H1 (cell line): ENCODE results near the gene TGFBR1. TPM values are rescaled to one million over a fixed set of nuclear protein-coding genes. Genes with fewer than 3 reads are reported as not detected.

Experiments
- CTCF ChIA-PET: fragments of 300-600 bp; sonication (Branson Sonifier 250); formaldehyde crosslinking; loops from one replicate; lab custom pipeline; 2021; ENCODE audit not compliant: partially characterized antibody; lab: Charles Lee
- POLR2A ChIA-PET: fragments of 300-600 bp; sonication (Branson Sonifier 250); formaldehyde crosslinking; loops from one replicate; lab custom pipeline; 2021; ENCODE audit warnings: inconsistent platforms; ENCODE audit not compliant: partially characterized antibody; lab: Charles Lee
- DNase-seq, 2 experiments: peaks; one replicate each; pipeline versions ENCODE4 v3.0.0 to v3.0.0-alpha.2; 2010 to 2022; ENCODE audit warnings: low spot score in 2 of 2, low read depth in 1 of 2, mixed read lengths in 1 of 2
- FAIRE-seq: peaks from 2 replicates; lab custom pipeline; 2011; peaks lifted over from hg19 to GRCh38; lab: Jason Lieb, UNC
- H2AFZ ChIP-seq: 2 replicates; pipeline ENCODE4 v1.8.1; 2012; ENCODE audit warnings: low read length, inconsistent platforms
- H2AK5ac ChIP-seq: 2 replicates; pipeline ENCODE4 v1.6.1; 2013; ENCODE audit warnings: low read depth, low read length
- H2BK120ac ChIP-seq: replicated peaks from 2 replicates; pipeline ENCODE3; 2013; ENCODE audit warnings: low read depth, low read length, inconsistent platforms
- H2BK12ac ChIP-seq: 2 replicates; pipeline ENCODE4 v1.6.1; 2013; ENCODE audit warnings: low read depth, low read length
- H2BK15ac ChIP-seq: 2 replicates; pipeline ENCODE4 v1.6.1; 2013; ENCODE audit warnings: low read length
- H2BK20ac ChIP-seq: 2 replicates; pipeline ENCODE4 v1.6.1; 2013; ENCODE audit warnings: low read length
- H2BK5ac ChIP-seq: 2 replicates; pipeline ENCODE4 v1.6.1; 2013; ENCODE audit warnings: low read depth, low read length
- H3K14ac ChIP-seq: 2 replicates; pipeline ENCODE4 v1.6.1; 2013; ENCODE audit warnings: inconsistent platforms; ENCODE audit not compliant: insufficient read length
- H3K18ac ChIP-seq: 2 replicates; pipeline ENCODE4 v1.6.1; 2013; ENCODE audit warnings: low read length; ENCODE audit errors: extremely low read depth
- H3K23ac ChIP-seq: 2 replicates; pipeline ENCODE4 v1.6.1; 2013; ENCODE audit warnings: inconsistent platforms; ENCODE audit not compliant: insufficient read length
- H3K23me2 ChIP-seq: 2 replicates; pipeline ENCODE4 v1.6.1; 2013; ENCODE audit warnings: low read depth, low read length
- H3K27ac ChIP-seq: 2 replicates; pipeline ENCODE4 v1.6.1; 2011; ENCODE audit warnings: low read depth, low read length, inconsistent platforms
- H3K27me3 ChIP-seq, 4 experiments: replicated peaks in 1 of 4; 1 replicate in 1 of 4; 2 replicates in 3 of 4; pipeline versions ENCODE4 v1.6.1 to v1.8.1; 2011 to 2013; ENCODE audit warnings: low read length in 3 of 4, mild to moderate bottlenecking in 3 of 4, inconsistent platforms in 2 of 4, mixed read lengths in 2 of 4, moderate library complexity in 1 of 4; ENCODE audit not compliant: control insufficient read depth in 3 of 4, insufficient read depth in 3 of 4; ENCODE audit errors: extremely low read depth in 1 of 4
- H3K36me3 ChIP-seq, 4 experiments: 2 replicates each; pipeline versions ENCODE4 v1.6.1 to v1.8.1; 2011 to 2013; ENCODE audit warnings: mild to moderate bottlenecking in 4 of 4, low read length in 3 of 4, moderate library complexity in 2 of 4, control low read depth in 1 of 4, inconsistent platforms in 1 of 4; ENCODE audit not compliant: insufficient read depth in 4 of 4, control insufficient read depth in 2 of 4
- H3K4ac ChIP-seq: replicated peaks from 2 replicates; pipeline ENCODE3; 2013; ENCODE audit warnings: low read length, low read depth, mixed read lengths, inconsistent platforms; ENCODE audit not compliant: insufficient read length
- H3K4me1 ChIP-seq, 4 experiments: replicated peaks in 1 of 4; 1 replicate in 1 of 4; 2 replicates in 3 of 4; pipeline versions ENCODE4 v1.6.1 to v1.8.1; 2011 to 2013; ENCODE audit warnings: low read length in 3 of 4, inconsistent platforms in 2 of 4, mixed read lengths in 1 of 4; ENCODE audit not compliant: insufficient read depth in 4 of 4, control insufficient read depth in 3 of 4
- H3K4me2 ChIP-seq, 2 experiments: 2 replicates each; pipeline versions ENCODE4 v1.6.1 to v1.8.1; 2011 to 2013; ENCODE audit warnings: low read depth in 2 of 2, low read length in 2 of 2, control low read depth in 1 of 2, inconsistent platforms in 1 of 2, mild to moderate bottlenecking in 1 of 2; ENCODE audit not compliant: insufficient read depth in 1 of 2
- H3K4me3 ChIP-seq, 4 experiments: fragments of 200-600, 300-600 bp in 1 of 4; sonication (generic), shearing (Covaris generic), sonication (Bioruptor Twin) in 1 of 4; 2 replicates each; pipeline versions ENCODE4 v1.5.1 to v1.8.1; 2011 to 2016; ENCODE audit warnings: low read length in 4 of 4, low read depth in 3 of 4, control low read depth in 2 of 4, inconsistent platforms in 2 of 4, mild to moderate bottlenecking in 2 of 4, mixed read lengths in 1 of 4, moderate library complexity in 1 of 4; ENCODE audit not compliant: insufficient read depth in 2 of 4; ENCODE audit errors: extremely low read depth in 1 of 4
- H3K56ac ChIP-seq: replicated peaks from 2 replicates; pipeline ENCODE3; 2013; ENCODE audit warnings: low read depth, mild to moderate bottlenecking, mixed read lengths, low read length, inconsistent platforms; ENCODE audit not compliant: insufficient read length
- H3K79me1 ChIP-seq: 2 replicates; pipeline ENCODE4 v1.6.1; 2013; ENCODE audit warnings: low read depth, low read length, control low read depth
- H3K79me2 ChIP-seq, 2 experiments: 2 replicates each; pipeline versions ENCODE4 v1.6.1 to v1.8.1; 2012 to 2013; ENCODE audit warnings: low read length in 2 of 2, mild to moderate bottlenecking in 2 of 2, inconsistent platforms in 1 of 2; ENCODE audit not compliant: insufficient read depth in 2 of 2, control insufficient read depth in 1 of 2
- H3K9ac ChIP-seq, 4 experiments: replicated peaks in 1 of 4; 1 replicate in 1 of 4; 2 replicates in 3 of 4; pipeline versions ENCODE4 v1.6.1 to v1.8.1; 2011 to 2013; ENCODE audit warnings: low read depth in 3 of 4, low read length in 3 of 4, control low read depth in 2 of 4, mild to moderate bottlenecking in 2 of 4, moderate library complexity in 2 of 4, inconsistent platforms in 1 of 4; ENCODE audit errors: extremely low read depth in 1 of 4
- H3K9me3 ChIP-seq, 2 experiments: 2 replicates each; pipeline versions ENCODE4 v1.6.1 to v1.8.1; 2012 to 2013; ENCODE audit warnings: mild to moderate bottlenecking in 2 of 2, moderate library complexity in 2 of 2, control low read depth in 1 of 2, inconsistent platforms in 1 of 2, low read depth in 1 of 2, low read length in 1 of 2, mixed read lengths in 1 of 2; ENCODE audit not compliant: insufficient read depth in 2 of 2
- H4K20me1 ChIP-seq, 2 experiments: replicated peaks in 1 of 2; 2 replicates each; pipeline versions ENCODE3 to v1.8.1; 2011 to 2013; ENCODE audit warnings: inconsistent platforms in 2 of 2, low read length in 2 of 2, mild to moderate bottlenecking in 1 of 2; ENCODE audit not compliant: insufficient read depth in 2 of 2, control insufficient read depth in 1 of 2
- H4K5ac ChIP-seq: 2 replicates; pipeline ENCODE4 v1.6.1; 2013; ENCODE audit warnings: low read length, low read depth, mixed read lengths, inconsistent platforms; ENCODE audit not compliant: insufficient read length
- H4K8ac ChIP-seq: 2 replicates; pipeline ENCODE4 v1.8.0; 2013; ENCODE audit warnings: mild to moderate bottlenecking, moderate library complexity, low read length, inconsistent platforms; ENCODE audit not compliant: insufficient read depth; ENCODE audit errors: extremely low read depth
- H4K91ac ChIP-seq: replicated peaks from 2 replicates; pipeline ENCODE3; 2013; ENCODE audit warnings: low read length, mixed read lengths, inconsistent platforms; ENCODE audit not compliant: insufficient read length
- FOSL1 ChIP-seq: IDR thresholded peaks from 2 replicates; pipeline ENCODE4 v1.6.1; 2011; ENCODE audit warnings: mild to moderate bottlenecking, low read depth, low read length, moderate library complexity; ENCODE audit not compliant: insufficient read depth
- MAFK ChIP-seq: IDR thresholded peaks from 2 replicates; pipeline ENCODE4 v1.6.1; 2012; ENCODE audit warnings: low read depth, mild to moderate bottlenecking, improper control_type of control experiment, low read length
- PHF8 ChIP-seq: fragments of 200-600 bp; sonication (generic); conservative IDR thresholded peaks from 2 replicates; pipeline ENCODE4 v1.7.1; 2012; ENCODE audit warnings: low read depth, mild to moderate bottlenecking, inconsistent platforms, low read length, moderate library complexity
- POU5F1 ChIP-seq: IDR thresholded peaks from 2 replicates; pipeline ENCODE4 v1.6.1; 2011; ENCODE audit warnings: low read depth, mild to moderate bottlenecking, low read length, moderate library complexity
- RFX5 ChIP-seq: IDR thresholded peaks from 2 replicates; pipeline ENCODE4 v1.6.1; 2011; ENCODE audit warnings: low read depth, low read length, improper control_type of control experiment, borderline replicate concordance
- SIN3A ChIP-seq, 2 experiments: IDR thresholded peaks in 1 of 2; conservative IDR thresholded peaks in 1 of 2; 2 replicates each; pipeline ENCODE4 v1.6.1; 2011 to 2012; ENCODE audit warnings: low read length in 2 of 2, improper control_type of control experiment in 1 of 2, low read depth in 1 of 2, mild to moderate bottlenecking in 1 of 2
- SP4 ChIP-seq: IDR thresholded peaks from 2 replicates; pipeline ENCODE4 v1.6.1; 2012; ENCODE audit warnings: low read length, inconsistent platforms
- SRF ChIP-seq: IDR thresholded peaks from 2 replicates; pipeline ENCODE4 v1.6.1; 2011; ENCODE audit warnings: mild to moderate bottlenecking, low read depth, low read length, moderate library complexity
- TEAD4 ChIP-seq: IDR thresholded peaks from 2 replicates; pipeline ENCODE4 v1.6.1; 2012; ENCODE audit warnings: low read depth, low read length, inconsistent platforms, mixed read lengths
- WGBS, 2 experiments: shearing (Covaris generic) in 1 of 2; methylation state at CpG; one replicate each; pipeline versions ENCODE4 v1.1.6 to v1.1.7; 2013 to 2015; ENCODE audit warnings: low lambda C conversion rate in 2 of 2, mixed read lengths in 2 of 2, inconsistent platforms in 1 of 2, low coverage in 1 of 2, missing lambda C conversion rate in 1 of 2; ENCODE audit not compliant: insufficient replicate concordance in 2 of 2, insufficient coverage in 1 of 2, insufficient read length in 1 of 2; ENCODE audit errors: extremely low coverage in 1 of 2, missing lambda C conversion rate in 1 of 2; 5-methylcytosine and 5-hydroxymethylcytosine counted together
- long read RNA-seq, 2 experiments: library from RNA in 1 of 2; library from capped mRNA in 1 of 2; stranded (forward); transcript quantifications; one replicate each; pipeline ENCODE4 v2.0.0, GENCODE V29; 2021; ENCODE audit warnings: inconsistent platforms in 1 of 2
- polyA minus RNA-seq, 3 experiments: library from RNA; depleted of rRNA, polyadenylated mRNA; stranded (reverse); fragments of >200 nt; gene quantifications; 1 replicate in 2 of 3; 2 replicates in 1 of 3; pipeline ENCODE4 v1.2.3, GENCODE V29; 2011
- polyA plus RNA-seq, 7 experiments: library from polyadenylated mRNA; depleted of rRNA in 3 of 7; stranded (reverse) in 5 of 7; unstranded in 2 of 7; fragments of >200 nt in 5 of 7; fragments of 200-250 nt in 2 of 7; gene quantifications; 1 replicate in 5 of 7; 2 replicates in 1 of 7; 4 replicates in 1 of 7; pipeline versions ENCODE4 v1.2.1 to v1.2.3, GENCODE V29; 2011 to 2013; ENCODE audit warnings: missing spikeins in 2 of 7, mixed read lengths in 2 of 7
- total RNA-seq: library from RNA; stranded (reverse); fragmentation: NEBNext Ultra II Directional; extraction: Animal tissue kit (Norgen Biotek cat#: 25700); gene quantifications from 2 replicates; pipeline ENCODE4 v1.2.1, GENCODE V29; 2021

The TGFBR1 gene
- 51.7 and 52.4 TPM in 2 replicates for total RNA-seq
- polyA plus RNA-seq (2011; rRNA removed): 16.8 and 18.6 TPM in 2 replicates
- polyA plus RNA-seq (2011; cell fraction: cytosol; rRNA removed): 13.3 TPM
- 24.7 TPM for polyA plus RNA-seq (2011; cell fraction: nucleus; rRNA removed)
- 14.5 to 27.9 TPM (median 23.0 TPM) in 4 replicates for polyA plus RNA-seq (2012, experiment 1 of 2)
- 1.1 TPM for polyA plus RNA-seq (2012, experiment 2 of 2)
- polyA plus RNA-seq (2013, experiment 1 of 2): 19.4 TPM
- 22.8 TPM for polyA plus RNA-seq (2013, experiment 2 of 2)
- 192 and 268 TPM in 2 replicates for polyA minus RNA-seq (2011; rRNA and poly(A)+ RNA removed)
- polyA minus RNA-seq (2011; cell fraction: cytosol; rRNA and poly(A)+ RNA removed): 46.6 TPM
- 76.1 TPM for polyA minus RNA-seq (2011; cell fraction: nucleus; rRNA and poly(A)+ RNA removed)
- long read RNA-seq, experiment 1, full-length matches to known transcripts: 4 of 32 reads
- long read RNA-seq, experiment 1, partial matches to known transcripts: 1 of 32 reads
- long read RNA-seq, experiment 1, other reads (novel, unspliced or antisense): 27 of 32 reads
- long read RNA-seq, experiment 2, partial matches to known transcripts: 0 of 2 reads
- long read RNA-seq, experiment 2, other reads (novel, unspliced or antisense): 2 of 2 reads

DNA sequence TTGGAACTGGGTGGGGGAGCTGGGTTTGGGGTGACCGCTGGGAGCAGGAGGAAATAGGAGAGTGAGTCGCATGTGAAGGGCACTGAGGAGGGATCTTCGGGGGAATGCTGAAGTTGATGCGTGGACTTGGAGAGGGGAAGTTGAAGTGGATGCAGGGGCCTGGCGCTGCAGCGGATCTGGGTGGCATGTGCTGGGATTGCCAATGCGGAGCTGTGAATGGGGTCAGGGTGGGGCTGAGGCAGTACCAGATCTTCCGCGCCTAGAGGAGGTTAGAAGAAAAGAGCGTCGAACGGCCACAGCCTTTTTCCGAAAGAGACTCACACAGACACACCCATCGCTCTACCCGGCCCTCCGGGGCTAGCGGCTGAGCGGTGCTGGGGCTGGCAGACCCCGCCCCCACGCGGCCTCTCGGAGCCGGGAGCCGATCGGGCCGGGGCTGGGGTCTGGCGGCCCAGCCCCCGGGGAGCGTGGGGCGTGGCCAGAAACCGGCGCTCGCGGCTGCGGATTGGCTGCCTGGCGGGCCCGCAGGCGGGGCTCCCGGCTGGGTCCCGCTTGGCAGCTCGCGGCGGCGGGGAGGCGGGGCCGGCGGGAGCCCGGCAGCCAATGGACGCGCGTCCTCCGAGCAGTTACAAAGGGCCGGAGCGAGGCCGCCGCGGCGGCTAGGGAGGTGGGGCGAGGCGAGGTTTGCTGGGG lies at the start of gene TGFBR1:
Gene TGFBR1 (plus strand): TSS at position 655 of the 693 bp plus-strand sequence. CDS start 93 bp downstream, outside the sequence.
- Histone ChIP-seq H3K9ac (peak within 1 kb of the TSS; percentile 56 to 99 (median 70)), H3K23ac (no peak within 1 kb of the TSS), H2BK15ac (no peak within 1 kb of the TSS), H3K27ac (peak within 1 kb of the TSS; percentile 51; the same call in 1 of the 2 replicates), H3K4me3 (peak within 1 kb of the TSS; percentile 69 to 92 (median 82)), H3K23me2 (peaks cover 7% of the 10 kb centered on the region), H2BK20ac (no peak within 1 kb of the TSS), H3K4ac (no peak within 1 kb of the TSS), H3K9me3 (no peaks in the 10 kb centered on the region), H2AFZ (peak within 1 kb of the TSS; percentile 93), H2BK5ac (peak within 1 kb of the TSS; percentile 68; the same call in 1 of the 2 replicates), H3K18ac (peak within 1 kb of the TSS; percentile 78), H3K79me2 (peaks cover 6 to 39% of the 10 kb centered on the region in 2 experiments), H2AK5ac (no peak within 1 kb of the TSS), H3K56ac (peak within 1 kb of the TSS; percentile 17), H3K36me3 (no peaks in the 10 kb centered on the region), H3K4me1 (peaks cover 0 to 3% (median 2%) of the 10 kb centered on the region in 4 experiments; a peak in 3 of 7 replicates), H2BK12ac (peak within 1 kb of the TSS; percentile 68; the same call in 1 of the 2 replicates), H2BK120ac (no peak within 1 kb of the TSS), H4K8ac (peak within 1 kb of the TSS; percentile 82), H3K14ac (no peak within 1 kb of the TSS), H4K91ac (no peak within 1 kb of the TSS), H4K5ac (no peak within 1 kb of the TSS), H3K27me3 (no peaks in the 10 kb centered on the region; a peak in 1 of 7 replicates), H3K4me2 (peak within 1 kb of the TSS; percentile 91 to 99), H3K79me1 (peaks cover 2% of the 10 kb centered on the region; the same call in 1 of the 2 replicates), H4K20me1 (peaks cover 4 to 12% of the 10 kb centered on the region in 2 experiments)
- ChIA-PET POLR2A (interaction anchor here (0.6 to 2.8 kb wide), 8 partner anchors 9 to 330 kb away, joined by 3 to 11 read pairs (median 4); no protein-coding TSS in a partner anchor), CTCF (interaction anchor here (1.1 to 2.6 kb wide), 9 partner anchors 9 to 313 kb away, joined by 3 to 16 read pairs (median 4); no protein-coding TSS in a partner anchor)
- no peak for FAIRE-seq
- 1% methylated on average over 23 of the region's 60 CpGs; no CpG with 5 or more reads in 1 of the 2 experiments for WGBS, 2 experiments
- peak; percentile 80 to 95 for DNase-seq
- no peak for TF ChIP-seq PHF8
- TF ChIP-seq SRF: no peak
- TF ChIP-seq TEAD4: no peak
- TF ChIP-seq FOSL1: no peak
- no peak for TF ChIP-seq MAFK
- TF ChIP-seq RFX5: no peak
- TF ChIP-seq SP4: no peak
- TF ChIP-seq SIN3A (conservative IDR thresholded peaks at IDR 0.05 in 1 of 2, IDR thresholded peaks at IDR 0.05 in 1 of 2; ENCODE audit: low read depth in 1 of 2, low read length in 2 of 2): peak; percentile 52 to 59; a peak in 2 of 4 replicates
- no peak for TF ChIP-seq POU5F1
